ENCODE results near the gene TTF2.

DNA sequence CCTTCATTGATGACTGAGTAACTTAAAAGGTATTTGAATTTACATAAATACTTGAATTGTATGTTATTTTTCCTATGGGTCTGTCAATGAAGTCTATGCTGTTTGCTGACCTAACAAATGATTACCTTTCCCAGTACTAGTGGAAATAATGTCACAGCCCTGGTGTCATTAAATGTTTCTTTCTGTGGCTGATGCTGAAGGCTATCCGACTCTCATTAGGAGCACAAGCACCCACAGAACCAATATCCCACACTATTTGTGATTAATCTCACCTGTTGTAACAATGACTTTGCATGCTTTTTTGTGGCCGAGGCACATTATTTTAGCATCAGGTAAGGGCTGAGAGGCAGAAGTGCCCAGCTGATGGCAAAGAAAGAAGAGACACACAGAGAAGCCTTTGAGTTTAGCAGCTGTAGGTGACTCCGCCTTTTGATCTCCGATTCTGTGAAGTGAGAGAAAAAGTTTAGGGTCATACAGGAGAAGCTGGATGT lies 87.3 kb downstream of the TTF2 start:
- no peak for TF ChIP-seq POLR2A (IDR thresholded peaks at IDR 0.05)
- TF ChIP-seq, protein P1, sequence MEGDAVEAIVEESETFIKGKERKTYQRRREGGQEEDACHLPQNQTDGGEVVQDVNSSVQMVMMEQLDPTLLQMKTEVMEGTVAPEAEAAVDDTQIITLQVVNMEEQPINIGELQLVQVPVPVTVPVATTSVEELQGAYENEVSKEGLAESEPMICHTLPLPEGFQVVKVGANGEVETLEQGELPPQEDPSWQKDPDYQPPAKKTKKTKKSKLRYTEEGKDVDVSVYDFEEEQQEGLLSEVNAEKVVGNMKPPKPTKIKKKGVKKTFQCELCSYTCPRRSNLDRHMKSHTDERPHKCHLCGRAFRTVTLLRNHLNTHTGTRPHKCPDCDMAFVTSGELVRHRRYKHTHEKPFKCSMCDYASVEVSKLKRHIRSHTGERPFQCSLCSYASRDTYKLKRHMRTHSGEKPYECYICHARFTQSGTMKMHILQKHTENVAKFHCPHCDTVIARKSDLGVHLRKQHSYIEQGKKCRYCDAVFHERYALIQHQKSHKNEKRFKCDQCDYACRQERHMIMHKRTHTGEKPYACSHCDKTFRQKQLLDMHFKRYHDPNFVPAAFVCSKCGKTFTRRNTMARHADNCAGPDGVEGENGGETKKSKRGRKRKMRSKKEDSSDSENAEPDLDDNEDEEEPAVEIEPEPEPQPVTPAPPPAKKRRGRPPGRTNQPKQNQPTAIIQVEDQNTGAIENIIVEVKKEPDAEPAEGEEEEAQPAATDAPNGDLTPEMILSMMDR (IDR thresholded peaks at IDR 0.05): no peak

Data from ovary (tissue), 3 donors.